Activated CD8-positive, alpha-beta memory T cell treated with anti-CD3 and anti-CD28 coated beads, Interleukin-2, amount 10 ng/mL, durations not matched to agents 7 days and 5 days (primary cell): ENCODE measurements around the gene DOK5. TPM values are rescaled to one million over a fixed set of nuclear protein-coding genes. Genes with fewer than 3 reads are reported as not detected.

Experiments used
- ATAC-seq: fragments of 150-1000 bp; cut with Tn5 transposase; one replicate; pipeline ENCODE4 v1.10.0; 2021; ENCODE audit warnings: moderate library complexity
- CTCF ChIA-PET: fragments of 350-600 bp; sonication (Branson Sonifier 250); formaldehyde crosslinking; loops from one replicate; lab custom pipeline; 2021; ENCODE audit warnings: antibody characterized with exemption; lab: Charles Lee
- DNase-seq: peaks from one replicate; pipeline ENCODE4 v3.0.0-alpha.2; 2020
- H3K27ac Mint-ChIP-seq: one replicate; pipeline ENCODE4 v1.8.0; 2021; ENCODE audit warnings: mild to moderate bottlenecking, mixed read lengths
- H3K27me3 Mint-ChIP-seq: one replicate; pipeline ENCODE4 v1.8.0; 2021; ENCODE audit warnings: mixed read lengths
- H3K36me3 Mint-ChIP-seq: one replicate; pipeline ENCODE4 v1.8.0; 2021; ENCODE audit warnings: mild to moderate bottlenecking, mixed read lengths
- H3K4me1 Mint-ChIP-seq: one replicate; pipeline ENCODE4 v1.8.0; 2021; ENCODE audit warnings: mixed read lengths
- H3K4me3 Mint-ChIP-seq: one replicate; pipeline ENCODE4 v1.8.0; 2021; ENCODE audit warnings: mild to moderate bottlenecking, moderate library complexity, mixed read lengths
- H3K9me3 Mint-ChIP-seq: one replicate; pipeline ENCODE4 v1.8.0; 2022; ENCODE audit warnings: low read depth, mixed read lengths
- total RNA-seq, 2 experiments: library from RNA; stranded (reverse); gene quantifications; one replicate each; pipeline ENCODE4 v1.2.3, GENCODE V29; 2021

Gene DOK5
- total RNA-seq, 2 experiments from 2014 or later = 4.4 TPM; not detected in 1

DNA sequence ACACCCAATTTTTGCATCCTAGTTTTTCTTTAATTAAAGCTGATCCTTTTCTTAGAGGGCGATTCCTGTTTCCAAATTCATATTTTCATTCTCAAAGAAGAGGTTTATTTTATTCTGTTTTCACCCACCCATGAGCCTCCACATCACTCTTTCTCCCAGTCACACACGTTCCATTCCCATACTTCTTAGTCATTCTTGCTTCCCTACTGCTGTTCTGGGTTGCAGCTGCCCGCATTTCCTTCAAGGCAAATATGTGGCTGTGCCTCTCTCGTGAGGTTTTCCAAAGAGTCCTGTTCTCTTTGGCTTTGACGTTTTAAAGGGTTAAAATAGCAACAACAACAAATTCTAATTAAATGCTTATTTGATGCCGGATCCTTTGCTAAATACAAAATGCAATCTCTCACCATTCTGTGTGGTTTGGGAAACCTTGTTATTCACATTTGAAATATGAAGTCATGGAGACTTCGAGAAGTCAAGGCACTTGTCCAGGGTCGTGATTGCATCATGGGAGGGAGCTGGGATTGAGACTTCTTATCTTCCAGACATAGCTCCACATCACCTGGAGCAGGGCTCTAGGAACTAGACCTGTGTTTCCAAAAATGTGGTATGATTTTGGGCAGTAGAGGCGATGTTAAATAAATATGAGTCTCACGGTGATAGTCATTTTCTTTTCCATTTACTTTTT is 126.6 kb downstream of the DOK5 start:
- DNase-seq (no peak), ATAC-seq (no peak)
- no peaks in the 10 kb centered on the region for H3K27me3 Mint-ChIP-seq
- peaks cover 4% of the 10 kb centered on the region for H3K9me3 Mint-ChIP-seq
- H3K27ac Mint-ChIP-seq = no peak overlapping the region
- H3K4me3 Mint-ChIP-seq = no peak overlapping the region
- no peaks in the 10 kb centered on the region for H3K36me3 Mint-ChIP-seq
- no peaks in the 10 kb centered on the region for H3K4me1 Mint-ChIP-seq
- CTCF ChIA-PET = no interaction called here

DNA sequence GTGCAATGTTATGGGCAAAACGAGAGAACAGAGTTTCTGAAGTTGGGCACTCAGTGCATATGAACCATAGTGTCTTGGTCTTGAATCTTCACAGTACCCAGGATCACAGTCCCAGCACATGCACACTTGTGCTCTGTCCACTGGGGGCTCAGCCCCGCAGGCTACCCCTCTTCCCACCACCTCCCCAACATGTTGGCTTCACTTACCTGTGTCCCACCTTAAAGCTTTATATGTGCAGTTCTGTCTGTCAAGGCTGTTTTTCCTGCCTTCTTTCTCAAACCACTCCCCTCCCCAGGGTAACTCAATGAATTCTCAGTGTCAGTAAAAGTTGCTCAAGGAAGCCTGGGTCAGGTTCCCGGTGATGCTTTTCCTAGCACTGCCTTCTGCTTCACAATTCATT is 129.9 kb downstream of the DOK5 start:
- CTCF ChIA-PET = no interaction called here
- DNase-seq (no peak), ATAC-seq (no peak)
- Mint-ChIP-seq H3K9me3 (no peaks in the 10 kb centered on the region), H3K36me3 (no peaks in the 10 kb centered on the region), H3K27ac (no peak overlapping the region), H3K4me1 (no peaks in the 10 kb centered on the region), H3K4me3 (no peak overlapping the region), H3K27me3 (no peaks in the 10 kb centered on the region)

DNA sequence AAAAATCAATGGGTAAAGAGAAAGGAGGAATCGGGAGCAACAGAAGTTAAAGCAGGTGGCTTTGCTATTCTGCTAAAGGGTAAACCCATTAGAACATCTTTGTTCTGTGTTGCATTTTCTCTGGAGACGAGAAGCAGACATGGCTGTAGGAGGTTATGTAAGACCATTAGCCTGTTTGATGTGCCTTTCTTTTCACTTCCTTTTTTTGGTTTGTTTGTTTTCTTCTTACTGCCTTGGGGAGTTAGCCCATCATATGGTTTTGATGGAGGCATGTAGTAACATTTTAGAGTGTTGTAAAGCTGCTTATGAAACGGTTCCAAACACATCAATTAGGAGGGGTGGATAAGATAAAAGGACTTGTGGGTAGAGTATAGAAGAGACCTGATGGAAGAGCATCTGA is 131.0 kb downstream of the DOK5 start:
- no peaks in the 10 kb centered on the region for H3K36me3 Mint-ChIP-seq
- no peaks in the 10 kb centered on the region for H3K9me3 Mint-ChIP-seq
- no peak overlapping the region for H3K4me3 Mint-ChIP-seq
- DNase-seq (no peak), ATAC-seq (no peak)
- CTCF ChIA-PET = no interaction called here
- H3K27ac Mint-ChIP-seq = no peak overlapping the region
- no peaks in the 10 kb centered on the region for H3K4me1 Mint-ChIP-seq
- no peaks in the 10 kb centered on the region for H3K27me3 Mint-ChIP-seq

DNA sequence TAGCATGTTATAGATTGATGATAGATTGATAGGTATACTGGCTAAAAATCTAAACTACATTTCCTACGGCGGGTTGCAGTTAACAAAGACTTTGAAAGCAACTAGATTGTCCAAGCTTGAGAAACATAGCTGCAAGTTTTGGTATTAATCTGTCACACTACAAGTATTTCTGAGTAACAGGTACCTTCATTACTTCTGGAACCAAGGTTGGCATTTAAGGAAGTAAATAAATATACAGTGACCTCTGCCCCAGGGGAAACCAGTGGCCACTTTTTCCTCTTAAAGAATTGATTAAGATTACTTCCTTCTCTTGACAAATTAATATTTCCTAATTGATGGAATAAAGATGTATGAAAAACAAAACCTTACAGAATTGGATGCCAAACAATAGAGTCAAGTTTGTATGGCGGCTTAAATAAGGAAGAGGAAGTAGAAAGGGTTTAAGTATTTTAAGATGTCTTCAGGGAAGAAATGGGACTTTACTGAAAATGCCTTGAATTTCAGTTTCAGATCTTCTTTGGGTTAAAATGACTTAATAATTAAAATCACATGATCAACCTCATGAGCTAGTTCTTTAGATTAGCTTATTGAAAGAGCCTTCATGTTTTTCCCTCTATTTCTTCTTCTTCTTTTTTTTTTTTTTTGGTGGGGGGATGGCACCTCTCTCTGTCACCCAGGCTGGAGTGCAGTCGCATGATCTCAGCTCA is 132.8 kb downstream of the DOK5 start:
- H3K27me3 Mint-ChIP-seq = no peaks in the 10 kb centered on the region
- no peak overlapping the region for H3K27ac Mint-ChIP-seq
- H3K36me3 Mint-ChIP-seq = no peaks in the 10 kb centered on the region
- ATAC-seq (no peak), DNase-seq (no peak)
- no peaks in the 10 kb centered on the region for H3K9me3 Mint-ChIP-seq
- CTCF ChIA-PET = no interaction called here
- no peak overlapping the region for H3K4me3 Mint-ChIP-seq
- H3K4me1 Mint-ChIP-seq = no peaks in the 10 kb centered on the region

DNA sequence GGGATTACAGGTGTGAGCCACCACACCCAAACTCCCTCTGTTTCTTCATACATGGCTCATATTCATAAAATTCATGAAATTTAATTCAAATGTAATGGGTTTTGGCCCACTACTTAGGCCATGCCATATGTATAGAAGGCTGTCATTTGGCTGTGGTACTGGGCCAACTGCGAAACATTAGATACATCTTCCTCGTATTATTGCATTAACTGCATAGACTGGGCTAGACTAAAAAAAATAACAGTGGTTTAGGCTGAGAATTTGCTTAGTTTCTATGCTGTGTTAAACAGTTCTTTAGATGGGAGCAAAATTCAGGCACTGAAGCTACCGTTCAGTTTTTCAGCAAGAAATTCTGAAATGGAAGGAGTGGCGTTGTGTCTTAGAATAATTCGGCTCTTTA is 133.6 kb downstream of the DOK5 start:
- Mint-ChIP-seq H3K27ac (no peak overlapping the region), H3K4me1 (no peaks in the 10 kb centered on the region), H3K27me3 (no peaks in the 10 kb centered on the region), H3K36me3 (no peaks in the 10 kb centered on the region), H3K4me3 (no peak overlapping the region), H3K9me3 (no peaks in the 10 kb centered on the region)
- ATAC-seq (no peak), DNase-seq (no peak)
- CTCF ChIA-PET = no interaction called here

DNA sequence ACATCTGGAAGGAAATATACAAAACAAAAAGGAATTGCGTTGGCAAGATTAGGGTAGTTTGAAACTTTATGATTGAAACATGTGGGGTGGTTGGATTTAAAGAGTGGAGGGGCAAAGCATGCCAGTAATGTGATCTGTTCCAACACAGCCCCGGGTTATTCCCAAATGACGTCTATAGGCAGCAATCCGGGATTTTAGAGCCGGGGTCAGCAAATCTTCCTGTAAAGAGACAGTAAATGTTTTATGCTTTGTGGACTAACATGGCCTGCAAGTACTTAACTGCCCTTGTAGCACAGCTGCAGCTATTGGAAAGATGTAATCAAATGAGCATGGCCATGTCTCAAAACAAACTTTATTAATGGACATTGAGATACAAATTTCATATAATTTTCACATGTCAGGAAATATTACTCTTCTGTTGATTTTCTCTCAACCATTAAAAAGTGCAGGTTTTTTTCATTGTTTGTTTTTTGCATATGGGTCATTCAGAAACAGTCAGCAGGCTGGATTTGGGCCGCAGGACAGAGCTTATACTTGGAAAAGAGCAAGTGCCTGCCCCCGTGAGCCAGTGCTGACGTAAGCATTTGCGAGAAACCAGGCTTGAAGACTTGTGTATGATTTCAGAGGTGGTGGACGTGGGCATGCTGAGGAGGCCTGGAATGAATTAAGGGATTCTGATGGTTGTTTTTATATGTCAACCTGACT is 136.5 kb downstream of the DOK5 start:
- DNase-seq = no peak
- no peaks in the 10 kb centered on the region for H3K36me3 Mint-ChIP-seq
- CTCF ChIA-PET = no interaction called here
- no peak overlapping the region for H3K27ac Mint-ChIP-seq
- no peak for ATAC-seq
- H3K27me3 Mint-ChIP-seq = no peaks in the 10 kb centered on the region
- no peak overlapping the region for H3K4me3 Mint-ChIP-seq
- H3K4me1 Mint-ChIP-seq = no peaks in the 10 kb centered on the region
- H3K9me3 Mint-ChIP-seq = no peaks in the 10 kb centered on the region

DNA sequence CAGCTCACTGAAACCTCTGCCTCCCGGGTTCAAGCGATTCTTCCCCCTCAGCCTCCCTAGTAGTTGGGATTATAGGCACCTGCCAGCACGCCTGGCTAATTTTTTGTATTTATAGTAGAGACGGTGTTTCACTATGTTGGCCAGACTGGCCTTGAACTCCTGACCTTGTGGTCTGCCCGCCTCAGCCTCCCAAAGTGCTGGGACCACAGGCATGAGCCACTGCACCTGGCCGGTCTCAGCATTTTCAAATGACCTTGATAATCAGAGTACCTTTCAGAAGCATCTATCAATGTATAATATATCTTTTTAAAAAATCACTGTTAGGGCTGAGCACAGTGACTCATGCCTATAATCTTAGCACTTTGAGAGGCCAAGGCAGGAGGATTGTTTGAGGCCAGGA is 143.0 kb downstream of the DOK5 start:
- no peaks in the 10 kb centered on the region for H3K27me3 Mint-ChIP-seq
- no peaks in the 10 kb centered on the region for H3K9me3 Mint-ChIP-seq
- DNase-seq (no peak), ATAC-seq (no peak)
- H3K4me3 Mint-ChIP-seq = no peak overlapping the region
- no peaks in the 10 kb centered on the region for H3K36me3 Mint-ChIP-seq
- H3K27ac Mint-ChIP-seq = no peak overlapping the region
- CTCF ChIA-PET = interaction anchor here (0.6 kb wide), 1 partner anchor 29 kb away, joined by 4 read pairs; no protein-coding TSS in a partner anchor
- H3K4me1 Mint-ChIP-seq = no peaks in the 10 kb centered on the region

DNA sequence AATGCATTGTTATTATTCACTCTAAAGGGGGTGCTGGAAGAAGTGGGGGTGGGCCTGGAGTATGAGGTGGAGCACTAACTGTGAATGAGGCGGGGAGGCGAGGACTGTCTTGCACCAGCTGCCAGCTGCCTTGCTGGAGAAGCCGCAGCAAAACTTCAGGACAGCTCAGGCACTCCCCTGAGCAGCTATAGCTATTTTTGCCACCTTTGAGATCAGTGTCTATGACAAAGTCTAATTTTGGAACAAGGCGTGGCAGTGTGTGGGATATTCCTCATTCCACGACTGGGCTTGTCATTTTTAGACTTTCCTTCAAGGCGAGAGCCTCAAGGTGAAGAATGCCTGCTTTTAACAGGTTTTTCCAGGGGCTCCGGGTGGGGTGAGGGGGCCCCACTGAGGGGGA is 143.8 kb downstream of the DOK5 start:
- CTCF ChIA-PET = no interaction called here
- H3K36me3 Mint-ChIP-seq = no peaks in the 10 kb centered on the region
- H3K27ac Mint-ChIP-seq = no peak overlapping the region
- ATAC-seq (no peak), DNase-seq (no peak)
- no peaks in the 10 kb centered on the region for H3K4me1 Mint-ChIP-seq
- H3K4me3 Mint-ChIP-seq = no peak overlapping the region
- H3K27me3 Mint-ChIP-seq = no peaks in the 10 kb centered on the region
- H3K9me3 Mint-ChIP-seq = no peaks in the 10 kb centered on the region

DNA sequence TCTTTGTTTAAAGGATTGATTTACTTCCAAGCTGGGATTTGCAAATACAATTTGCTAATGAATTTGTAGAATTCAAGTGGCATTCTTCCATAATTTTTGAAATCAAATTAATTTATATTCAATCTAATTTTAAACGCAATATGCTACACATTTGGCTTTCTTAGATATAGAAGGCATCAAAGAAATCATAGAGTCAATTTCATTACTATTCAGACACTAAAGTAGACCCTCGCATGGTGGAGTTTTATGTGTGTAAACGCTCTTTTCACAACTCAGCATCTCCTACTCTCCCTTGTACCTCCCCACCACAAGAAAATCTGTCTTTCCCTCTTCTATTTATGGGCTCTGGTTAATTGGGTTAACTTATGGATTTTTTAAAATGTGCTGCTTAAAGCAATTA is 144.3 kb downstream of the DOK5 start:
- no peak for DNase-seq
- no peak overlapping the region for H3K4me3 Mint-ChIP-seq
- H3K27me3 Mint-ChIP-seq = no peaks in the 10 kb centered on the region
- no peak for ATAC-seq
- no peaks in the 10 kb centered on the region for H3K36me3 Mint-ChIP-seq
- H3K4me1 Mint-ChIP-seq = no peaks in the 10 kb centered on the region
- H3K27ac Mint-ChIP-seq = no peak overlapping the region
- CTCF ChIA-PET = no interaction called here
- H3K9me3 Mint-ChIP-seq = no peaks in the 10 kb centered on the region

DNA sequence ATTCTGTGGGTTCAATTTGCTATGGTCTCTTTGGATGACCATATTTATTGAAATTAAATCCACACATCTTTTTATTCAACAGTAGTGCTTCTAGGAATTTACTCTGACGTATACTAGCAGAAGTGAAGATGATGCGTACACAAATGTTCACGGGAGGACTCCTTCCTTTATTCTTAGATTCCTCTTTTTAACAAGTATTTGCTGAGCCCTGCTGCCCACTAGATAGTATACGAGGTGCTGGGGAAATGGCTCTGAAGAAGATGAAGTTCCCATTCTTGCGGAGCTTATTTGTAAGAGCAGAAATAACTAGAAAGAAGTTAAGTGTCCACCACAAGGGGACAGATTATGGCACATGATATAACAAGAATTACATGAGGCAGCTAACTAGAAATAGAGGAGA is 145.2 kb downstream of the DOK5 start:
- Mint-ChIP-seq H3K4me1 (no peaks in the 10 kb centered on the region), H3K27ac (no peak overlapping the region), H3K4me3 (no peak overlapping the region), H3K27me3 (no peaks in the 10 kb centered on the region), H3K36me3 (no peaks in the 10 kb centered on the region), H3K9me3 (no peaks in the 10 kb centered on the region)
- DNase-seq = no peak
- no peak for ATAC-seq
- CTCF ChIA-PET = no interaction called here

DNA sequence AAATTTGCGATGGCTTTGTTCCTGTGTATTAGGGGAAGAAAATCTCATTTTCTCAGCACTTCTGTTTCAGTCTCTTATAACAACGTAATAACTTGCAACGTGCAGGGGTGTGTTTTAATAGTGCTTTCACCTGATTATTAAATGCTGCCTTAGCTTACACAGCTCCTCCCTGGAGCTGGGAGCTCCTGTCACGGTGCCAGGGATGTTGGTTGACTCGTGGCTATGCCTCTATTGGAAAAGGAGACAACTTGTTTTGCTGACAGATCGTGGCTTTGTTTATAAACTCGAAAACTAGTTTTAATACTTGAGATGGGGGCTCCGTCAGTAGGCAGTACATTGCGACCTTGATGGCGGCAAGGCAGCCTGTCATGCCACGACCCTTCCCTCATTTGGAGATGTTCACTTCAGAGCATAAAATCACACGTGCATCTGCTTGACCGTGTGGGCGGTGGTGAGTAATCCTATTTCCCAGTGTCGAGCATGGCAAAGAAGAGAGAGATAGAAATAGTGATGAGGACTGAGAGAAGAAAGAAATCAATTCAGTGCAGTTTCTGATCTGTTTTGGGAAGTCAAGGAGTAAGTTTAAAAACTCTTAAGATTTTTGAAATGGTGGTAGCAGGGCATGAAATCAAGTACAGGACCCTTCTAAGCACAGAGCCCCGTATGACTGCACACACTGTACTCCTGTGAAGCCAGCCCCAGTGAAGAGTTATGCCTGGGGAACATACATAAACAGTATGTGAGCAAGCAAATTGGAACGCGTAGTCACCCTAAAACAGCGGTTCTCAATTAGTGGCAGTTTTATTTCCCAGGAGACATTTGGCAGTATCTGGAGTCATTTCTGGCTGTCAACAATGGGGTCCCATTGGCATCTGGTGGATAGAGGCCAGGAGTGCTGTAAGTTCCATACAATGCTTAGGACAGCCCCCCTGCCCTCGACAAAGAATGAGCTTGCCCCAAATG is 147.2 kb downstream of the DOK5 start:
- H3K9me3 Mint-ChIP-seq = no peaks in the 10 kb centered on the region
- no peaks in the 10 kb centered on the region for H3K36me3 Mint-ChIP-seq
- CTCF ChIA-PET = no interaction called here
- no peak overlapping the region for H3K4me3 Mint-ChIP-seq
- no peaks in the 10 kb centered on the region for H3K4me1 Mint-ChIP-seq
- no peaks in the 10 kb centered on the region for H3K27me3 Mint-ChIP-seq
- no peak overlapping the region for H3K27ac Mint-ChIP-seq
- ATAC-seq = no peak
- DNase-seq = no peak

DNA sequence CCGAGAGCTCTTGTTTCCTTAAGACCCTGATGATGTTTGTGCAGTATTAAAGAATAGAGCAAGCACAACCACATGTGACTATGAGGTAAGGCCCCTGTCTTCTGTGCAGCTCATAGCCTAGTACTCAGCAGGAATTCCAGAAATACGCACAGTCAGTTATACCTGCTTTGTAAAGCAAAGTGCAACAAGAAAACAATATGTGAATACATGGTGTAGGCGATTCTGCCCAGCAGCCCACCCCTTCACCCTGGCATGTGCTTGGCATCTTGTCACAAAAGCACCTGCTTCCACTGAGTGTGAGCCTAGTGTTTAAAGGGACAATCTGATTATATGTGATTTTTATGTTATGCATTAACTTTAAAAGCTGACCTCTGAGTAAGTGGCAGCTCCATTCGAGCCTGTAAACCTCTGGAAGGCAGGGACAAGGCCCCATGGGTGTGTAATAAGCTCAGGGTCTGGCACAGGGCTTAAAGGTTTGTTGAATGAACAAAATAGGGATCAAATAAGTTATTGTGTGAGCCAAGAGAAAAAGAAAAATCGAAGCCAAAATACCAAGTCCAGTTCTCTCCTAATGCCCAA is 148.7 kb downstream of the DOK5 start:
- Mint-ChIP-seq H3K27me3 (no peaks in the 10 kb centered on the region), H3K27ac (no peak overlapping the region), H3K4me3 (no peak overlapping the region), H3K9me3 (no peaks in the 10 kb centered on the region), H3K36me3 (no peaks in the 10 kb centered on the region), H3K4me1 (no peaks in the 10 kb centered on the region)
- DNase-seq = no peak
- ATAC-seq = no peak
- CTCF ChIA-PET = no interaction called here
